ENCODE measurements around the gene NOX3. TPM values are rescaled to one million over a fixed set of nuclear protein-coding genes. Genes with fewer than 3 reads are reported as not detected.

Gene NOX3
- total and polyA plus RNA-seq, 2 of the 8 experiments (the other 6 are each of a cell fraction or from before 2014, with no cell fraction given): not detected

DNA sequence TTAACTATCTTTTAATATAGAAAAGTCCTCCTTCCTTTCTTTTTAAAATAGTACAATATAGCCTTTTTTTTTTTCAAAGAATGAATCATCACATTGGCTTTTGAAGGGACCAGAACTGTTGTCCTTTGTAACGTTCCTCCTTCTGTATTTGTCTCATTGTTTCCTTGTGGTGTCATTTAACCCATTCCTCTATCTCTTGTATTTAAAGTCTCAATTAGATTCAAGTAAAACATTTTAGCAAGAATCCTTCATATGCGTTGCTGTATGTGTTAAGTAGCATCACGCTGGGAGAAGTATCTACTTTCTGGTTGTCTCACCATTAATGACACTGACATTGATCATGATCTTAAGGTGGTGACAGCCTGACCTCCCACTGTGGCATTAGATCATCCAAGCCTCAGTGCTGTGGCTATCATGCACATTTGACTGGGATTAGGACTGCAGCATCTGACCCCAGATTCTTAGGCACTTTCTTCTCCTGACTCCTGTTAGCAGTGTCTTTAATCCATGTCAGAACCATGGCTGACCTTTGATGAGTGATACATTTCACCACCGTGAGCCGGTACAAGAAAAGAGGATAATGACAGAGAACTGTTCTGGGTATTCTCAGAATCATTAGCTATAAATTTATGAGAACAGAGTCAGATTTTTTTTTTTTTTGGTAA is 73.8 kb downstream of the NOX3 start:
- H3K23ac ChIP-seq (ENCODE audit: insufficient read length): no peak overlapping the region
- no peak overlapping the region for H2AK5ac ChIP-seq (ENCODE audit: low read depth, low read length)
- no peak overlapping the region for H2BK20ac ChIP-seq (ENCODE audit: low read length)
- no peaks in the 10 kb centered on the region for H3K36me3 ChIP-seq (ENCODE audit: control insufficient read depth in 2 of 4, insufficient read depth in 4 of 4, low read length in 3 of 4)
- no peaks in the 10 kb centered on the region for H3K27me3 ChIP-seq (replicated peaks in 1 of 4; ENCODE audit: control insufficient read depth in 3 of 4, extremely low read depth in 1 of 4, insufficient read depth in 3 of 4, low read length in 3 of 4)
- no peak overlapping the region for H3K4me2 ChIP-seq (ENCODE audit: insufficient read depth in 1 of 2, low read depth in 2 of 2, low read length in 2 of 2)
- no peak overlapping the region for H2BK120ac ChIP-seq (replicated peaks; ENCODE audit: low read depth, low read length)
- H4K20me1 ChIP-seq (replicated peaks in 1 of 2; ENCODE audit: control insufficient read depth in 1 of 2, insufficient read depth in 2 of 2, low read length in 2 of 2): no peaks in the 10 kb centered on the region
- H4K91ac ChIP-seq (replicated peaks; ENCODE audit: insufficient read length, low read length): no peak overlapping the region
- no peak overlapping the region for H3K4me3 ChIP-seq (ENCODE audit: extremely low read depth in 1 of 4, insufficient read depth in 2 of 4, low read depth in 3 of 4, low read length in 4 of 4)
- 84% methylated on average over 5 of the region's 5 CpGs; no CpG with 5 or more reads in 1 of the 2 experiments for WGBS, 2 experiments (ENCODE audit: extremely low coverage in 1 of 2, insufficient coverage in 1 of 2, insufficient read length in 1 of 2, insufficient replicate concordance in 2 of 2, low coverage in 1 of 2, low lambda C conversion rate in 2 of 2, missing lambda C conversion rate in 1 of 2)
- DNase-seq (ENCODE audit: low read depth in 1 of 2, low spot score in 2 of 2) (no peak), FAIRE-seq (no peak)
- H2BK15ac ChIP-seq (ENCODE audit: low read length): no peak overlapping the region
- no peak overlapping the region for H3K27ac ChIP-seq (ENCODE audit: low read depth, low read length)
- H3K23me2 ChIP-seq (ENCODE audit: low read depth, low read length): no peaks in the 10 kb centered on the region
- H3K79me2 ChIP-seq (ENCODE audit: control insufficient read depth in 1 of 2, insufficient read depth in 2 of 2, low read length in 2 of 2): no peaks in the 10 kb centered on the region
- H3K79me1 ChIP-seq (ENCODE audit: low read depth, low read length): no peaks in the 10 kb centered on the region
- TF ChIP-seq EZH2 (IDR thresholded peaks at IDR 0.05; ENCODE audit: low read depth, low read length, severe bottlenecking) (no peak), SP1 (IDR thresholded peaks at IDR 0.05; ENCODE audit: low read depth, low read length) (no peak), SP2 (IDR thresholded peaks at IDR 0.05; ENCODE audit: low read length) (no peak), HDAC2 (IDR thresholded peaks at IDR 0.05; ENCODE audit: borderline replicate concordance in 1 of 2, low read depth in 2 of 2, low read length in 2 of 2) (no peak), TAF1 (IDR thresholded peaks at IDR 0.05; ENCODE audit: low read depth, low read length) (no peak), POLR2AphosphoS5 (IDR thresholded peaks at IDR 0.05; ENCODE audit: low read depth, low read length) (no peak)
- TF ChIP-seq, protein P1, sequence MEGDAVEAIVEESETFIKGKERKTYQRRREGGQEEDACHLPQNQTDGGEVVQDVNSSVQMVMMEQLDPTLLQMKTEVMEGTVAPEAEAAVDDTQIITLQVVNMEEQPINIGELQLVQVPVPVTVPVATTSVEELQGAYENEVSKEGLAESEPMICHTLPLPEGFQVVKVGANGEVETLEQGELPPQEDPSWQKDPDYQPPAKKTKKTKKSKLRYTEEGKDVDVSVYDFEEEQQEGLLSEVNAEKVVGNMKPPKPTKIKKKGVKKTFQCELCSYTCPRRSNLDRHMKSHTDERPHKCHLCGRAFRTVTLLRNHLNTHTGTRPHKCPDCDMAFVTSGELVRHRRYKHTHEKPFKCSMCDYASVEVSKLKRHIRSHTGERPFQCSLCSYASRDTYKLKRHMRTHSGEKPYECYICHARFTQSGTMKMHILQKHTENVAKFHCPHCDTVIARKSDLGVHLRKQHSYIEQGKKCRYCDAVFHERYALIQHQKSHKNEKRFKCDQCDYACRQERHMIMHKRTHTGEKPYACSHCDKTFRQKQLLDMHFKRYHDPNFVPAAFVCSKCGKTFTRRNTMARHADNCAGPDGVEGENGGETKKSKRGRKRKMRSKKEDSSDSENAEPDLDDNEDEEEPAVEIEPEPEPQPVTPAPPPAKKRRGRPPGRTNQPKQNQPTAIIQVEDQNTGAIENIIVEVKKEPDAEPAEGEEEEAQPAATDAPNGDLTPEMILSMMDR (IDR thresholded peaks at IDR 0.05; ENCODE audit: control extremely low read depth in 1 of 3, insufficient read depth in 1 of 3, low read depth in 1 of 3, low read length in 3 of 3): no peak
- H3K14ac ChIP-seq (ENCODE audit: insufficient read length): no peak overlapping the region
- H3K9me3 ChIP-seq (ENCODE audit: insufficient read depth in 2 of 2, low read depth in 1 of 2, low read length in 1 of 2): no peaks in the 10 kb centered on the region
- no peak overlapping the region for H3K4ac ChIP-seq (replicated peaks; ENCODE audit: insufficient read length, low read depth, low read length)
- H2AFZ ChIP-seq (ENCODE audit: low read length): no peak overlapping the region
- H2BK12ac ChIP-seq (ENCODE audit: low read depth, low read length): no peak overlapping the region
- H4K5ac ChIP-seq (ENCODE audit: insufficient read length, low read depth, low read length): no peak overlapping the region
- no peak overlapping the region for H3K9ac ChIP-seq (replicated peaks in 1 of 4; ENCODE audit: extremely low read depth in 1 of 4, low read depth in 3 of 4, low read length in 3 of 4)
- ChIA-PET POLR2A (ENCODE audit: partially characterized antibody) (no interaction called here), CTCF (ENCODE audit: partially characterized antibody) (interaction anchor here (0.7 to 2.2 kb wide), 4 partner anchors 8 to 114 kb away, joined by 3 to 8 read pairs (median 6); no protein-coding TSS in a partner anchor)
- no peak overlapping the region for H3K56ac ChIP-seq (replicated peaks; ENCODE audit: insufficient read length, low read depth, low read length)
- no peaks in the 10 kb centered on the region for H3K4me1 ChIP-seq (replicated peaks in 1 of 4; ENCODE audit: control insufficient read depth in 3 of 4, insufficient read depth in 4 of 4, low read length in 3 of 4)
- no peak overlapping the region for H2BK5ac ChIP-seq (ENCODE audit: low read depth, low read length)
- H3K18ac ChIP-seq (ENCODE audit: extremely low read depth, low read length): no peak overlapping the region
- H4K8ac ChIP-seq (ENCODE audit: extremely low read depth, insufficient read depth, low read length): no peak overlapping the region
